ENCODE measurements around the gene ETS2.

Gene ETS2

DNA sequence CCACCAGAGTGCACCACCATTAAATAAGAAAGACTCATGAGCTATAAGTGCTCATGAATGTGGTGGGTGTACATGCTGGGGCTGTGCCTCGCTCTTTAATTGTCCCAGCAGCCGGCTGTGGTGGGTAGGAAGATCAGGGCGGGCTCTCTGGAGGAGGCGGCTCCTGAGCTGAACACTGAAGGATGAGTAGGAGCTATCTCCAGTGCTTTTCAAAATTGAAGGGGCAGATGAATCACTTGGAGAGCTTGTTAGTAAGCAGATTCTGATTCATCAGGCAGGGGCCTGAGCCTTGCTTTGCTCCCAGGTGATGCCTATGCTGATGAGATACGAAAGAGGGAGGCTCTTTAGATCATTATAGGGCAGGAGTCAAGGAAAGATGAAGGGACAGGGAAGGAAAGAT is 54.1 kb downstream of the ETS2 start:
- DNase-seq (ENCODE audit: low spot score): peak; percentile 17
- ChIA-PET POLR2A (ENCODE audit: low non-redundant PET) (no interaction called here), CTCF (no interaction called here)
- no peak for TF ChIP-seq CTCF (conservative IDR thresholded peaks at IDR 0.05; ENCODE audit: low read depth)
- H3K27ac ChIP-seq: no peak overlapping the region

DNA sequence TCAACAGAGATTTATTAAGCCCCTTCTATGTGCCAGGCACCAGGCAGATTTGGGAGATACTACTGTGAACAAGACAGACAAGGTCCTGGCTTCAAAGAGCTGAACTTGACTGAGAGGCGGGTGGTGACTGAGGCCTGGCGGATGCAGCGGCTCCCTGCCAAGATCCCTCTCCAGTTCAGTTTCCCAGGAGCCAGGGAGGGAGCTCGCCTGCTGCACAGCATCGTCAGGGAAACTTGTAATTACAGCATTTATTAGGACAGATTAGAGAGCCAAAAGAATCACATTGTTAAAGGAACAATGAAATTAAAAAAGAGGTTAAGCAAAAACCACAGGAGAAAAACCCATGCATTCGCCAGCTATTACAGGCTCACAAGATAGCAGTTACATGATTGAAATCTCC is 55.3 kb downstream of the ETS2 start:
- no peak for DNase-seq (ENCODE audit: low spot score)
- CTCF ChIA-PET: no interaction called here
- POLR2A ChIA-PET (ENCODE audit: low non-redundant PET): no interaction called here
- no peak for TF ChIP-seq CTCF (conservative IDR thresholded peaks at IDR 0.05; ENCODE audit: low read depth)
- no peak overlapping the region for H3K27ac ChIP-seq

GRCh38 chr21:38861989-38862683 is 56.4 kb downstream of the ETS2 start:
- H3K27ac ChIP-seq: no peak overlapping the region
- ChIA-PET CTCF (interaction anchor here (0.5 kb wide), 1 partner anchor 55 kb away, joined by 3 read pairs; no protein-coding TSS in a partner anchor), POLR2A (ENCODE audit: low non-redundant PET) (no interaction called here)
- no peak for TF ChIP-seq CTCF (conservative IDR thresholded peaks at IDR 0.05; ENCODE audit: low read depth)
- DNase-seq (ENCODE audit: low spot score): no peak

- ChIA-PET POLR2A (ENCODE audit: low non-redundant PET) (no interaction called here), CTCF (interaction anchor here (0.5 to 1.1 kb wide), 2 partner anchors 67 to 261 kb away, joined by 4 to 5 read pairs; no protein-coding TSS in a partner anchor)
- H3K27ac ChIP-seq: no peak overlapping the region
- no peak for DNase-seq (ENCODE audit: low spot score)
- TF ChIP-seq CTCF (conservative IDR thresholded peaks at IDR 0.05; ENCODE audit: low read depth): no peak
These were observed 57.6 kb downstream of the ETS2 start for GRCh38 chr21:38863291-38863690.

DNA sequence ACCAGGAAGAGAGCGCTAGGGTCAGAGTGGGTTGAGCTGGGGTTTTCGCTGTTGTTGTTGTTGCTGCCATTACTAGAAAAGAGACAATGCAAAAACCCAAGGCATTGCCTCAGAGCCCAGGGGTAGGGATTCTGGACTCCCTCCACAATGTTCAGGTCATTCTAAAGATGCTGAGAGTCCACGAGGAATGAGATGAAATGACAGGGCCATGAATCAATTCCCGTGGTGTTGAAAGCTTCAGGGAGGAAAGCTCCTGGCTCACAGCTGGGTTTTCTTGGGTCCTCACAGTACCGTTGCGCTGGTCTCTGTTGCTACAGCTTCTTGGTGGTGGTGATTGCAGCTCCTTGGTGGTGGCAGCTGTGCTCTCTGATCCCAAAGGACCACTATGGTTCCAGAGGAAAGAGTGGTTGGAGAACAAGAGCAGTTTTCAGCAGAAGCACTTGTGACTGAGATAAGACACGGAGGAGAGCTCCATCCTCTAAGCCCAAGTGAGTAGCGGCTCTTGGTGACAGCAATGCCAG is 58.2 kb downstream of the ETS2 start:
- DNase-seq (ENCODE audit: low spot score): no peak
- CTCF ChIA-PET: interaction anchor here (0.5 to 1.1 kb wide), 2 partner anchors 67 to 260 kb away, joined by 4 to 5 read pairs; no protein-coding TSS in a partner anchor
- no peak overlapping the region for H3K27ac ChIP-seq
- POLR2A ChIA-PET (ENCODE audit: low non-redundant PET): no interaction called here
- no peak for TF ChIP-seq CTCF (conservative IDR thresholded peaks at IDR 0.05; ENCODE audit: low read depth)

- POLR2A ChIA-PET (ENCODE audit: low non-redundant PET): no interaction called here
- no peak for DNase-seq (ENCODE audit: low spot score)
- CTCF ChIA-PET: no interaction called here
- no peak for TF ChIP-seq CTCF (conservative IDR thresholded peaks at IDR 0.05; ENCODE audit: low read depth)
- no peak overlapping the region for H3K27ac ChIP-seq
These were observed 59.2 kb downstream of the ETS2 start for GRCh38 chr21:38864964-38865363.
